SK-N-MC (cell line): ENCODE data around the gene TERB2.

Source experiments
- EZH2 ChIP-seq: fragments of 200-600 bp; sonication (generic); IDR thresholded peaks from one replicate; pipeline ENCODE4 v1.6.1; 2017; ENCODE audit warnings: antibody characterized with exemption
- POLR2AphosphoS5 ChIP-seq: IDR thresholded peaks from 2 replicates; pipeline ENCODE4 v1.6.1; 2012; ENCODE audit warnings: mild to moderate bottlenecking, low read depth, low read length, borderline replicate concordance

DNA sequence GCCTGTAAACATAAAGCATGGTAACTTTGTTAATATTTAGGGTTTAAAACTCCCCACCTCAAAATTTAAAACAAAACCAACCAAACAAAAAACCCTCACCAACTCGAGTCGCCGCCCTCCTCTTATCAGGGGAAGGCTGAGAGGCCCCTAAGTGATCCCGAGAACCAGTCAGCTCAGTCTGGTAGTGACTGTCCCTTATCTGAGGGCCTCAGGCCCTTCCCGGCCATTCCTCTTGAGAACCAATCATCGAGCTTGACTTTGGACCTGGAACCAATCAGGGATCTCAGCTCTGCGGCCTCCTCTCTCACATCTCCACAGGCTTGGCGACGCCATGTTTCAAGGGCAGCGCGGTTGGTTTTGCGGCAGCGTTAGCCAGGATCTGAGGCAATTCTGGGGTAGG is at the start of gene TERB2:
- TF ChIP-seq POLR2AphosphoS5, result no peak
- no peak for TF ChIP-seq EZH2
